Measurements from ENCODE around the gene MED15. TPM values are rescaled to one million over a fixed set of nuclear protein-coding genes. Genes with fewer than 3 reads are reported as not detected.

Gene MED15
- total and polyA plus RNA-seq, 2 of the 8 experiments (the other 6 are each of a cell fraction or from before 2014, with no cell fraction given): 28.3 to 57.1 TPM

GRCh38 chr22:20511578-20512229, 4.3 kb downstream of the MED15 start (continued):
- TF ChIP-seq, protein P1, sequence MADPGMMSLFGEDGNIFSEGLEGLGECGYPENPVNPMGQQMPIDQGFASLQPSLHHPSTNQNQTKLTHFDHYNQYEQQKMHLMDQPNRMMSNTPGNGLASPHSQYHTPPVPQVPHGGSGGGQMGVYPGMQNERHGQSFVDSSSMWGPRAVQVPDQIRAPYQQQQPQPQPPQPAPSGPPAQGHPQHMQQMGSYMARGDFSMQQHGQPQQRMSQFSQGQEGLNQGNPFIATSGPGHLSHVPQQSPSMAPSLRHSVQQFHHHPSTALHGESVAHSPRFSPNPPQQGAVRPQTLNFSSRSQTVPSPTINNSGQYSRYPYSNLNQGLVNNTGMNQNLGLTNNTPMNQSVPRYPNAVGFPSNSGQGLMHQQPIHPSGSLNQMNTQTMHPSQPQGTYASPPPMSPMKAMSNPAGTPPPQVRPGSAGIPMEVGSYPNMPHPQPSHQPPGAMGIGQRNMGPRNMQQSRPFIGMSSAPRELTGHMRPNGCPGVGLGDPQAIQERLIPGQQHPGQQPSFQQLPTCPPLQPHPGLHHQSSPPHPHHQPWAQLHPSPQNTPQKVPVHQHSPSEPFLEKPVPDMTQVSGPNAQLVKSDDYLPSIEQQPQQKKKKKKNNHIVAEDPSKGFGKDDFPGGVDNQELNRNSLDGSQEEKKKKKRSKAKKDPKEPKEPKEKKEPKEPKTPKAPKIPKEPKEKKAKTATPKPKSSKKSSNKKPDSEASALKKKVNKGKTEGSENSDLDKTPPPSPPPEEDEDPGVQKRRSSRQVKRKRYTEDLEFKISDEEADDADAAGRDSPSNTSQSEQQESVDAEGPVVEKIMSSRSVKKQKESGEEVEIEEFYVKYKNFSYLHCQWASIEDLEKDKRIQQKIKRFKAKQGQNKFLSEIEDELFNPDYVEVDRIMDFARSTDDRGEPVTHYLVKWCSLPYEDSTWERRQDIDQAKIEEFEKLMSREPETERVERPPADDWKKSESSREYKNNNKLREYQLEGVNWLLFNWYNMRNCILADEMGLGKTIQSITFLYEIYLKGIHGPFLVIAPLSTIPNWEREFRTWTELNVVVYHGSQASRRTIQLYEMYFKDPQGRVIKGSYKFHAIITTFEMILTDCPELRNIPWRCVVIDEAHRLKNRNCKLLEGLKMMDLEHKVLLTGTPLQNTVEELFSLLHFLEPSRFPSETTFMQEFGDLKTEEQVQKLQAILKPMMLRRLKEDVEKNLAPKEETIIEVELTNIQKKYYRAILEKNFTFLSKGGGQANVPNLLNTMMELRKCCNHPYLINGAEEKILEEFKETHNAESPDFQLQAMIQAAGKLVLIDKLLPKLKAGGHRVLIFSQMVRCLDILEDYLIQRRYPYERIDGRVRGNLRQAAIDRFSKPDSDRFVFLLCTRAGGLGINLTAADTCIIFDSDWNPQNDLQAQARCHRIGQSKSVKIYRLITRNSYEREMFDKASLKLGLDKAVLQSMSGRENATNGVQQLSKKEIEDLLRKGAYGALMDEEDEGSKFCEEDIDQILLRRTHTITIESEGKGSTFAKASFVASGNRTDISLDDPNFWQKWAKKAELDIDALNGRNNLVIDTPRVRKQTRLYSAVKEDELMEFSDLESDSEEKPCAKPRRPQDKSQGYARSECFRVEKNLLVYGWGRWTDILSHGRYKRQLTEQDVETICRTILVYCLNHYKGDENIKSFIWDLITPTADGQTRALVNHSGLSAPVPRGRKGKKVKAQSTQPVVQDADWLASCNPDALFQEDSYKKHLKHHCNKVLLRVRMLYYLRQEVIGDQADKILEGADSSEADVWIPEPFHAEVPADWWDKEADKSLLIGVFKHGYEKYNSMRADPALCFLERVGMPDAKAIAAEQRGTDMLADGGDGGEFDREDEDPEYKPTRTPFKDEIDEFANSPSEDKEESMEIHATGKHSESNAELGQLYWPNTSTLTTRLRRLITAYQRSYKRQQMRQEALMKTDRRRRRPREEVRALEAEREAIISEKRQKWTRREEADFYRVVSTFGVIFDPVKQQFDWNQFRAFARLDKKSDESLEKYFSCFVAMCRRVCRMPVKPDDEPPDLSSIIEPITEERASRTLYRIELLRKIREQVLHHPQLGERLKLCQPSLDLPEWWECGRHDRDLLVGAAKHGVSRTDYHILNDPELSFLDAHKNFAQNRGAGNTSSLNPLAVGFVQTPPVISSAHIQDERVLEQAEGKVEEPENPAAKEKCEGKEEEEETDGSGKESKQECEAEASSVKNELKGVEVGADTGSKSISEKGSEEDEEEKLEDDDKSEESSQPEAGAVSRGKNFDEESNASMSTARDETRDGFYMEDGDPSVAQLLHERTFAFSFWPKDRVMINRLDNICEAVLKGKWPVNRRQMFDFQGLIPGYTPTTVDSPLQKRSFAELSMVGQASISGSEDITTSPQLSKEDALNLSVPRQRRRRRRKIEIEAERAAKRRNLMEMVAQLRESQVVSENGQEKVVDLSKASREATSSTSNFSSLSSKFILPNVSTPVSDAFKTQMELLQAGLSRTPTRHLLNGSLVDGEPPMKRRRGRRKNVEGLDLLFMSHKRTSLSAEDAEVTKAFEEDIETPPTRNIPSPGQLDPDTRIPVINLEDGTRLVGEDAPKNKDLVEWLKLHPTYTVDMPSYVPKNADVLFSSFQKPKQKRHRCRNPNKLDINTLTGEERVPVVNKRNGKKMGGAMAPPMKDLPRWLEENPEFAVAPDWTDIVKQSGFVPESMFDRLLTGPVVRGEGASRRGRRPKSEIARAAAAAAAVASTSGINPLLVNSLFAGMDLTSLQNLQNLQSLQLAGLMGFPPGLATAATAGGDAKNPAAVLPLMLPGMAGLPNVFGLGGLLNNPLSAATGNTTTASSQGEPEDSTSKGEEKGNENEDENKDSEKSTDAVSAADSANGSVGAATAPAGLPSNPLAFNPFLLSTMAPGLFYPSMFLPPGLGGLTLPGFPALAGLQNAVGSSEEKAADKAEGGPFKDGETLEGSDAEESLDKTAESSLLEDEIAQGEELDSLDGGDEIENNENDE (IDR thresholded peaks at IDR 0.05; ENCODE audit: insufficient replicate concordance, low read length): no peak
- TF ChIP-seq EP300 (IDR thresholded peaks at IDR 0.05; ENCODE audit: borderline replicate concordance in 1 of 2, low read depth in 2 of 2, low read length in 2 of 2) (no peak), POLR2A (IDR thresholded peaks at IDR 0.05; ENCODE audit: control extremely low read depth in 1 of 2, low read depth in 2 of 2, low read length in 2 of 2) (no peak), HDAC2 (IDR thresholded peaks at IDR 0.05; ENCODE audit: borderline replicate concordance in 1 of 2, low read depth in 2 of 2, low read length in 2 of 2) (no peak), SRF (IDR thresholded peaks at IDR 0.05; ENCODE audit: low read depth, low read length) (no peak), ASH2L (IDR thresholded peaks at IDR 0.05; ENCODE audit: low read length) (no peak), RFX5 (IDR thresholded peaks at IDR 0.05; ENCODE audit: borderline replicate concordance, low read depth, low read length) (no peak)

Data from H1 (cell line).